PC-3 (cell line): Measurements from ENCODE around the gene NEAT1.

Source experiments
- EZH2 ChIP-seq: fragments of 300-600 bp; sonication (generic); IDR thresholded peaks from one replicate; pipeline ENCODE4 v1.6.1; 2017; ENCODE audit warnings: antibody characterized with exemption, mild to moderate bottlenecking, low read length; ENCODE audit not compliant: unreplicated experiment
- EZH2phosphoT487 ChIP-seq: fragments of 300-600 bp; sonication (generic); IDR thresholded peaks from 2 replicates; pipeline ENCODE4 v1.6.1; 2018; ENCODE audit warnings: mild to moderate bottlenecking, antibody characterized with exemption, low read length, borderline replicate concordance
- TF ChIP-seq, protein P1 (sequence below): fragments of 300-600 bp; sonication (generic); conservative IDR thresholded peaks from 2 replicates; pipeline ENCODE4 v1.5.1; 2017; ENCODE audit warnings: antibody characterized with exemption, low read depth, mild to moderate bottlenecking, low read length

DNA sequence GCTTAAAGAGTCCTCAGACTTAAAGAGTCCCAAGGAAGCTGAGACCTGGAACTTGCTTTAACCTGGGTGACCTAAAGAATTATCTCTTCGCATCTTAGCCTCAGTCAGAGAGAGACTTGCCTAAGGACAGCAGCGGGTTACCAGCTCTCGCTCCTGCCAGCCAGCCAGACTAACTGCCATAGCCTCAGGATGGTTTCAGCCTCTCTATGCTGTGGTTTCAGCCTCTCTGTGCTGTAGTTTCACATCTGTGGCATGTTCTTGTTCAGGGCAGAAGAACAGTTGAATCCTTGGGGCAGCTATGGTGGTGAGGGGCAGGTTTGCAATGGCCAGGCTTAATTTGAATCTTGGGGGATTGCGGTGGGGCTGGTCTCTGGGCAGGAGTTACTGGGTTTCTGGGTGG lies 33.9 kb upstream of the NEAT1 start:
- TF ChIP-seq EZH2phosphoT487 (no peak), EZH2 (no peak)
- TF ChIP-seq, protein P1, sequence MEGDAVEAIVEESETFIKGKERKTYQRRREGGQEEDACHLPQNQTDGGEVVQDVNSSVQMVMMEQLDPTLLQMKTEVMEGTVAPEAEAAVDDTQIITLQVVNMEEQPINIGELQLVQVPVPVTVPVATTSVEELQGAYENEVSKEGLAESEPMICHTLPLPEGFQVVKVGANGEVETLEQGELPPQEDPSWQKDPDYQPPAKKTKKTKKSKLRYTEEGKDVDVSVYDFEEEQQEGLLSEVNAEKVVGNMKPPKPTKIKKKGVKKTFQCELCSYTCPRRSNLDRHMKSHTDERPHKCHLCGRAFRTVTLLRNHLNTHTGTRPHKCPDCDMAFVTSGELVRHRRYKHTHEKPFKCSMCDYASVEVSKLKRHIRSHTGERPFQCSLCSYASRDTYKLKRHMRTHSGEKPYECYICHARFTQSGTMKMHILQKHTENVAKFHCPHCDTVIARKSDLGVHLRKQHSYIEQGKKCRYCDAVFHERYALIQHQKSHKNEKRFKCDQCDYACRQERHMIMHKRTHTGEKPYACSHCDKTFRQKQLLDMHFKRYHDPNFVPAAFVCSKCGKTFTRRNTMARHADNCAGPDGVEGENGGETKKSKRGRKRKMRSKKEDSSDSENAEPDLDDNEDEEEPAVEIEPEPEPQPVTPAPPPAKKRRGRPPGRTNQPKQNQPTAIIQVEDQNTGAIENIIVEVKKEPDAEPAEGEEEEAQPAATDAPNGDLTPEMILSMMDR, result no peak
